ENCODE measurements around the gene ARV1.

Gene ARV1

DNA sequence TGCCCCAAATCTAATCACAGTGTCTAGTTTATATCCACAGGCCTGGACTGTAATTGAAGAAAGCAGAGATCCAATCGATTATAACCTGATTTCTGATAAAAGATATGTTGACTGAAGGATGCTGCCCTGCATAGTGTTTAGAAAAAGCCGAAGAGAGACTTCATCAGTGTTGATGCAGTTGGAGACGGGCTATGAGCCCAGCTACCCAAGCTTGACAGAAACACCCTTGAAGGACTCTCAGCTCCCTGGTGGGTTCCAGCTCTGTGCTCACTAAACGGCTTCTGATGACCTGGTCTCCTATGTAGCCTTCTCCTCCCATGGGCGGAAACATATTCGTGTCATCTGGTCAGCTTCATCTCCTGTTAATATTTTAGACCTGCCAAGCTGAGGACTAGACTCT is 50.9 kb downstream of the ARV1 start:
- Histone ChIP-seq H4K20me1 (ENCODE audit: insufficient read depth, low read length) (peaks cover 32% of the 10 kb centered on the region), H2AFZ (ENCODE audit: low read depth, low read length) (no peak overlapping the region), H3K9me3 (ENCODE audit: insufficient read depth, low read length) (no peaks in the 10 kb centered on the region), H3K4me1 (ENCODE audit: low read length) (no peaks in the 10 kb centered on the region), H3K4me3 (ENCODE audit: low read length) (no peak overlapping the region), H3K9ac (ENCODE audit: low read length) (no peak overlapping the region), H3K36me3 (replicated peaks; ENCODE audit: low read depth, low read length) (peaks cover 3% of the 10 kb centered on the region), H3K27me3 (ENCODE audit: low read depth, low read length) (no peaks in the 10 kb centered on the region), H3K4me2 (ENCODE audit: low read length) (no peak overlapping the region), H3K27ac (ENCODE audit: low read length) (no peak overlapping the region), H3K79me2 (ENCODE audit: low read length) (peaks cover 30% of the 10 kb centered on the region)
- TF ChIP-seq EZH2phosphoT487 (IDR thresholded peaks at IDR 0.05; ENCODE audit: low read depth) (no peak), CTCF (IDR thresholded peaks at IDR 0.05; ENCODE audit: low read depth, low read length) (no peak)

GRCh38 chr1:231032963-231033362 is 54.1 kb downstream of the ARV1 start:
- Histone ChIP-seq H3K79me2 (ENCODE audit: low read length) (peaks cover 46% of the 10 kb centered on the region), H3K9me3 (ENCODE audit: insufficient read depth, low read length) (no peaks in the 10 kb centered on the region), H2AFZ (ENCODE audit: low read depth, low read length) (no peak overlapping the region), H3K4me1 (ENCODE audit: low read length) (peaks cover 5% of the 10 kb centered on the region), H3K9ac (ENCODE audit: low read length) (no peak overlapping the region), H3K27me3 (ENCODE audit: low read depth, low read length) (no peaks in the 10 kb centered on the region), H3K4me3 (ENCODE audit: low read length) (no peak overlapping the region), H3K4me2 (ENCODE audit: low read length) (no peak overlapping the region), H3K36me3 (replicated peaks; ENCODE audit: low read depth, low read length) (peaks cover 3% of the 10 kb centered on the region), H3K27ac (ENCODE audit: low read length) (no peak overlapping the region), H4K20me1 (ENCODE audit: insufficient read depth, low read length) (peaks cover 36% of the 10 kb centered on the region)
- no peak for TF ChIP-seq EZH2phosphoT487 (IDR thresholded peaks at IDR 0.05; ENCODE audit: low read depth)
- no peak for TF ChIP-seq CTCF (IDR thresholded peaks at IDR 0.05; ENCODE audit: low read depth, low read length)

DNA sequence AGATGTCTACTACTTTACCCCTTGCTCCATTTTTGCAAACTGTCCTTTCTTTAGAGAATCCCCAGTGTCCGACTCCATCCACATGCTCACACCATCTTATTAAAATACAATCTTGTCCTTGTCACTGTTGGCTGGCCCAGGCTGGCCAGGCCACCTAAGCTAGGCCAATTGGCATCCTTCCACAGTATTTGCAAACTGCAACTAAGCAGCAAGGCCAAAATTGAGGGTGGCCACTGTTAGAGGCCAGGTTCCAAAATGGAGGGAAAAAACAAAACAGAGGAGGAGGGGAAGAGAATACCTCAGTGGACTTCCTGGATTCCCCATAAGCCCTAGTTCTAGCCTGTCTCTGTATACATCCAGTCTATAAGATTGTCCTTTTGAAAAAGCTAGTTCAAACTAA is 56.9 kb downstream of the ARV1 start:
- TF ChIP-seq EZH2phosphoT487 (IDR thresholded peaks at IDR 0.05; ENCODE audit: low read depth) (no peak), CTCF (IDR thresholded peaks at IDR 0.05; ENCODE audit: low read depth, low read length) (no peak)
- Histone ChIP-seq H3K27ac (ENCODE audit: low read length) (no peak overlapping the region), H3K9me3 (ENCODE audit: insufficient read depth, low read length) (no peaks in the 10 kb centered on the region), H3K4me2 (ENCODE audit: low read length) (no peak overlapping the region), H3K36me3 (replicated peaks; ENCODE audit: low read depth, low read length) (peaks cover 3% of the 10 kb centered on the region), H4K20me1 (ENCODE audit: insufficient read depth, low read length) (peaks cover 31% of the 10 kb centered on the region), H3K4me1 (ENCODE audit: low read length) (peaks cover 14% of the 10 kb centered on the region), H3K79me2 (ENCODE audit: low read length) (peaks cover 56% of the 10 kb centered on the region), H2AFZ (ENCODE audit: low read depth, low read length) (no peak overlapping the region), H3K9ac (ENCODE audit: low read length) (no peak overlapping the region), H3K27me3 (ENCODE audit: low read depth, low read length) (peaks cover 5% of the 10 kb centered on the region; the same call in 1 of the 2 replicates), H3K4me3 (ENCODE audit: low read length) (no peak overlapping the region)

DNA sequence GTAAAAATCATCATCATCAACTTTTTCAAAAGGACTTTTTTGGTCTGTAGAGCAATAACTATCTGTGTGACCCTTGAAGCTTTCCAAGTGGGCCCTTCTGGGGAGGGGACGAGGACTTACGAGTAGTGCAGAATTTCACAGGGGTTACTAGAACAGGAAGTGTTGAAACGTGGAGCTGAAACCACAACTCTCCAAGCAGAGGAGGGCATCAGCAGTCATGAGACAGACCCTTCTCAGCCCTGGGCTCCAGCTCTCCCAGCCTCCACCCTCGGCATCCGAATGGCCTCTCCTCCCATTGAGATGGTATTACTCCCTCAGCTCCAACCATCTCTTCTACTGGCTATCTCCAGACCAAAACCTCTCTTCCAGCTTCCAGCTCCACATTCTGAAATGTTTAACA is 57.5 kb downstream of the ARV1 start:
- Histone ChIP-seq H3K4me1 (ENCODE audit: low read length) (peaks cover 16% of the 10 kb centered on the region), H3K36me3 (replicated peaks; ENCODE audit: low read depth, low read length) (peaks cover 3% of the 10 kb centered on the region), H3K4me3 (ENCODE audit: low read length) (no peak overlapping the region), H3K79me2 (ENCODE audit: low read length) (peaks cover 52% of the 10 kb centered on the region), H3K4me2 (ENCODE audit: low read length) (no peak overlapping the region), H3K9me3 (ENCODE audit: insufficient read depth, low read length) (no peaks in the 10 kb centered on the region), H3K27me3 (ENCODE audit: low read depth, low read length) (peaks cover 11% of the 10 kb centered on the region), H3K9ac (ENCODE audit: low read length) (no peak overlapping the region), H3K27ac (ENCODE audit: low read length) (no peak overlapping the region), H4K20me1 (ENCODE audit: insufficient read depth, low read length) (peaks cover 31% of the 10 kb centered on the region), H2AFZ (ENCODE audit: low read depth, low read length) (no peak overlapping the region)
- TF ChIP-seq EZH2phosphoT487 (IDR thresholded peaks at IDR 0.05; ENCODE audit: low read depth) (no peak), CTCF (IDR thresholded peaks at IDR 0.05; ENCODE audit: low read depth, low read length) (no peak)

Measured in OCI-LY3 (cell line).